GM21529 (cell line): ENCODE measurements around the gene RYR2.

Source experiments
- ATAC-seq: cut with Tn5 transposase; IDR thresholded peaks from one replicate; pipeline ENCODE4 v1.9.1; 2021; ENCODE audit not compliant: unreplicated experiment

The RYR2 gene

DNA sequence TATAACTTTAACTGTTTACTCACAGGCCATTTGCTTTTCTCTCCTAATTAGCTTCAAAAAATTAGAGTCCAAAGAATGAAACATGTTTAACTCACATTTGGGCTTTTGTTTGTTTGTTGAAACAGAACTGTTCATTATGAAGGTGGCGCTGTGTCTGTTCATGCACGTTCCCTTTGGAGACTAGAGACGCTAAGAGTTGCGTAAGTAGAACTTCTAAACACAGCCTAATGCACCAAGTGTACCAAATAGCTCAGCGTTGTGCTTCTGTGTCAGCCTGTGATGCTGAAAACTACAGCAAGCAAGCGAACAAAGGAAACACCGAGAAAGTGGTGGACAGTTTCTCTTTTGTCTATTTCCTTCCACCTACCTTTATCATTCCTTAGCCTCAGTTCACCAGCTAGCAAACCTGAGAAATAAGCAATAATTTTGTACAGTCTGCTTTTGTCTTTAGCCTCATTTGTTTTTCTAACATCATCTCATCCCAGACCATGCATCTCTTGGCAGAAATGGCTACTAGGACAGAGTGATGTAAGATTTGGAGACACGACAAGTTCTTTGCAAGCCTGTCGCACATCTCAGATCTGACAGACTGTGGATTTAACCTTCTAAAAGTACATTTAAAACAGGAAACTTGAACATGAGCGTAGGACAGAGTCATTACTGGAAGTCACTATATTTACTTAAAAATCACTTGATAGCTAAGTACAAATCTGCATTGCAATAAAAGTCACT lies 375.1 kb downstream of the RYR2 start:
- no peak for ATAC-seq

DNA sequence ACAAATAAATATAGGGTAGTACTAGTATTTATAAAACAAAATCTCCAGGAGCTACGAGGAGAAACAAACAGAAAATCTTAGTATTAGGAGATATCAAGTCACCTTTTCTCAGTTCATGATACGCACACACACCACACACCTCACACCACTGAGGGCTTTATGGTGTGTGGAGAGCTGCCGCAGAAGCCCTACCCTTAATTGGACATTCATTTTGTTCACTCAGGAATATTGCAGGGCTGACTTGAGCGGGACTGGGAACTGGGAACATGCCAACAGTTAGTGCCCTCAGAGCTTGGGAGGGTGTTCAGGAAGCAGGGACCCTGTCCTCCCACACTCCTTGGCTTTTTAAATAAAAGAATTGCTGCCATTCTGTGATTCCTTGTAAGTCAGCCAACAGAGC lies 386.8 kb downstream of the RYR2 start:
- no peak for ATAC-seq

DNA sequence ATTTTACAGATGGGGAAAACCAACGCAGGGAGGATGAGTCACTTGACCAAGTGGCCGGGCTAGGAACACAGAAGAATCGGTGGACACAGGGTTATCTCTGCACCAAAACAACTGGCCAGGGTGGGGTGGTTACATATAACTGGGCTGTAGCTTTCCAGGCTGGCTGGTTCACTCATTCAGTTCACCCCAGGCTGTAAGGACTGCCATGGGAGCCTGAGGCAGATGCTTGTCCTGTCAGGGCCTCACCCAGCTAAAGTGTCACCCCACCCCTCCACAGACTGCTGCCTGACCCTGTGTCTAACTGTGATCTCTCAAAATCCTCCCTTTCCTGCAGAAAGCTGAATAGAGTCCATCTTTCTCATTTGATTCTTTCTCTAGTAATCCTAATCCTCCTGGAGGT lies 387.3 kb downstream of the RYR2 start:
- no peak for ATAC-seq

DNA sequence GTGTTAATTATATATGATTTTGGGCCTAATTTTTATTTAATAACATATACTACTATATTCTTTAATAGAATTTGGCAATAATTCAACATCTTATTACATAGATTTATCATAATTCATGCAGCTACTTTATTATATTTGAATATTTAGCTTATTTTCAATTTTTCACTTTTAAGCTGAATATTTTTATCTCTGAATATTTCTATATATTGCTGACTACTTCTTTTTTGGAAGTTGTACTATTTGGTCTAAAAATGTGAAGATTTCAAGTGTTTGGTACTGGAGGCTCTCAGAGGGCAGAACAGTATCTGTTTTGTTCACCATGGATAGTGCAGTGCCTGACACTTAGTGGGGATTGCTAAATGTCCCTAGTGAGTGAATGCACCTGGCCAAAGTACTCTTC lies 389.5 kb downstream of the RYR2 start:
- no peak for ATAC-seq

DNA sequence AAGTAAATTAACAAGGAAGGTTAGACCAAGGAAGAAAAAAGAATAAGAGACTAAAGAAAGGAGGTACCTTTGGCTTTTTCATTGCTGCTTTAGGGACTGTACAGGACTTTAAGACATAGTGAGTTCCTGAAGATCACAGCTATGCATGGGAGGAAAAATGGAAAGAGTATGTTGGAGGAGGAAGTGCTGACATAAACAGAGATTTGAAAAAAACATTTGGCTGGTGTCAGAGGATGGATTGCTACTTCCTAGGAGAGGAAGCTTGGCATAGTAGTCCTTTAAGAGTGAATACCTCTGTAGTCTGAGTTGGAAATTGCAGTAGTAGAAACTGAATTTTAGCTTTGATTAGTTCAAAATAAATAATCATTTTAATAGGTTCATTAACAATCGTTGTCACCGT lies 398.4 kb downstream of the RYR2 start:
- ATAC-seq, result no peak

DNA sequence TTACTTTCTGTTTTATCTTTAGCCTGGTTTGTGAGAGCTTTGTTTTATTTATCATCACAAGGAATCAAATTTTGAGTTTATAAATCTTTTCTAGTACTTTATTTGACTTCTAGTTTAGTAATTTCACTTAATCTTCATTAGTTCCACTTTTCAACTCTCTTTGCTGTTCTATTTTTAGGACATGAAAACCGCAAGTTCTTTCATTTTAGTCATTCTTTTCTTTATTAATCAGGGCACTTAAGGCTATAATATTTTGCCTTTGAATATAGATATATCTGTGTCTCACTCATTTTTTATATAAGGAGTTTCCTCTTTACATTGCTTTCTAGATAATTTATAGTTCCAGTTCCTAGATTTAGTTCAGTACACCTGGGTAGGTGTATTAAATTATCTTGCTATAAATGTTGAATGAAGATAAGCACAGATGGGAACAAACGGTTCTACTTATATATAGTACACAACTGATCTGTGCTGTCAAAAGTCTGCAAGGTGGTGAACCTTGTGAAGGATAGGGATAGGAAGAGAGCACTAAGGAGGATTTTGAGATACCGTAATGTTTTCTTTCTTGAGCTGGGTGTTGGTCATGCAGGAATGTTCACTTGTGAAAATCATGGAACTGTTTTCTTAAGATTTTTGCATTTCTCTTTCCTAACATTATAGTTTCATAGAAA lies 402.3 kb downstream of the RYR2 start:
- no peak for ATAC-seq

DNA sequence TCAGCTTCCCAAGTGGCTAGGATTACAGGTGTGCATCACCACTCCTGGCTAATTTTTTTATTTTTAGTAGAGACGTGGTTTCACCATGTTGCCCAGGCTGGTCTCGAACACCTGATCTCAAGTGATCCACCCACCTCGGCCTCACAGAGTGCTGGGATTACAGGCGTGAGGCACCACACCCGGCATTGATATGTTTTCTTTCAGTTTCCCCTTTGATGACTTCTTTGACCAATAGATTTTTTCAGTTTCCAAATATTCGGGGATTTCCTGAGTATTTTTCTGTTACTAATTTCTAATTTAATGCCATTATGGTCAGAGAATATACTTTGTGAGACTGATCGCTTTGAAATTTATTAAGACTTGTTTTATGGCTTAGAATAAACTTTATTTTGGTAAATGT lies 406.1 kb downstream of the RYR2 start:
- ATAC-seq, result no peak

DNA sequence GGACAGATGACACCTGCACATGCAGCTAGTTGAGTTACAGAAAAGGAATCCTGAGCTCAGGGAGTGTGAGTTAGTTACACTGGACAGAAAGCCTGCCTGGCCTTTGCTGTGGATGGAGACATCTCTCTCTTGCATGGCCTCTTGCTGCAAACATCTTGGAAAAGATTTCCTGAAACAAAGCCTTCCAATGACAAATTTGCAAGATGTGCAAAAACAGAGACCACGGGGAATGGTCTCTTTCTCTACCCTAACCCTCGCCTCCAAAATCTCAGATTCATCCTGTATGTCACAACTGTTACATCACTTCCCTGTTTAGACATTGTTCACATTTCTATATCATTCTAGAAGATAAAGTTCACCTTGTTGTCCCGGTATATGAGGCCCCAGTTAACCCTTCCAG lies 415.6 kb downstream of the RYR2 start:
- no peak for ATAC-seq

DNA sequence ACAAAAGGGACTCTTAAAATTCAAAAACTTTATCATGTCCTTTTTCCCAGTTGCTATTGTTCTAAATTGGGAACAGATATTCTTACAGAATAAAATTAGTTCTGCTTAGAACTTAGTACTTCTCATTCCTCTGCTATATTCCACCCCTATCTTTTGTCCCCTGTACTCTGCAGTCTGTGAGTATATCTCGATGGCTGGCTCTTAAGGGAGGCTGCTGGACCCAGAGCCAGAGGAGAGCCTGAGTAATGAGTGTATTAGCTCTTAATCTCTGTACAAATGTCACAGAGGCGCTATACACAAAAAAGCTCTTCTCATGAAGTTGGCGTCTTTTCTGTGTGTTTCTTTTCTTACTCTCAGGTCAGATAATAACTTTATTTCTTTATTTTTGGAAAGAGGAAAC lies 425.3 kb downstream of the RYR2 start:
- no peak for ATAC-seq

DNA sequence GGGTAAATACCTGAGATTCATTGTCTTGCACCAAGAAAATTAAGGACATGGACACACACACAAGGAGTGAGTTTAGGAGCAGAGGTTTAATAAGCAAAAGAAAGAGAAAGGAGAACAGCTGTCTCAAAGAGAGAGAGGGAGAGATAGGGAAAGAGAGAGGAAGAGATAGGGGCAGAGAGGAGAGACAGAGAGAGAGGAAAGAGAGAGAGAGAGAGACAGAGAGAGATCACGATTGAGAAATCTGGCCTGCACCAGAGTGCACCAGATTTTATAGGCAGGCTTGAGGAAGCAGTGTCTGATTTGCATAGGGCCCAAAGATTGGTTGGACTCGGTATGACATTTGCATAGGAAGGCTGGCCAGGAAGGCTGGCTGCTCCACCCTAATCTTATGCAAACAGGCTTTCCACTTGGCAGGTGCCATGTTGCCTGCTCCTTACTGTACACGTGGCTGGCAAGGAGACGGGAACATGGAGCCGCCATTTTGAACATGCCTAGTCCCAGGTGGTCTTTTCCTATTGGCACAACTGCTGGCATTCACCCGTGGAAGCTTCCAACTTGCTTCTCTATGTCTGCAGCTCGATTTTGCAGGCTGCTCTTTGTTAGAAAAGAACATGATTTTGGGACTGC lies 428.8 kb downstream of the RYR2 start:
- no peak for ATAC-seq

DNA sequence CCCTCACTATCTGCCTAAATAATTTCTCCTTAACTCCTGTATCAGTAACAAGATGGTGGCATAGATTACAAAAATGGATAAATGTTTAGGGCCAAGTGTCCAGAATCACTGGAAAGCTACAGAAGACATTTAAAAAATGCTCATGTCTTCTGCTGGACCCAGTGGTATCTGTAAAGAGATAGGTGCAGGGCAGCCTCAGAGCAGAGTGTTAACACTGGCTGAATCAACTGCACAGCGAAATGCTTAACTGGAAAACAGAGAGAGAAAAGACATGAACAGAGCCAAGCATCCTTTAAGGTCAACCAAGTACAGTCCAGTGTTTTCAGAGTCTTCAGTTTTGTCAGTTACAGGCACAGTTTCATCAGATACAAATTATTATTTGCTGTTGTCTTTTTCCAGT lies 429.4 kb downstream of the RYR2 start:
- ATAC-seq, result no peak

DNA sequence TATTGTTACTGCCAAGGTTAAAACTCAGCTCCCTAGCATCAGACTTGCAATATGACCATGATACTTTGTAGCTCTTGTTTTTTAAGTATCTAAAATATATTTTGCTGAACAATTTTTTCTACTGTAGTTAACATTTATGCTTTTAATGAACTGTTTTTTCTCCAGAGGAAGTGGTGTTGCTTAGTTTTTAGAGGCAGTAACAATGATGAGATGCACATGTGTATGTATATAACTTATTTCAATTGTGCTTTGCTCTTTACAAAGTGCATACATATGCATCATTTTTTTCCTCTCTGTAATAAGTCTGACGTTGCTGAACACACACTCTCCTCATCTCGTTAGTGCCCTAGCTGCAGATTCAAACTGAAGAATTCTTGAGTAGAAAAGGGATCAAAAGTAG lies 430.0 kb downstream of the RYR2 start:
- ATAC-seq, result no peak

DNA sequence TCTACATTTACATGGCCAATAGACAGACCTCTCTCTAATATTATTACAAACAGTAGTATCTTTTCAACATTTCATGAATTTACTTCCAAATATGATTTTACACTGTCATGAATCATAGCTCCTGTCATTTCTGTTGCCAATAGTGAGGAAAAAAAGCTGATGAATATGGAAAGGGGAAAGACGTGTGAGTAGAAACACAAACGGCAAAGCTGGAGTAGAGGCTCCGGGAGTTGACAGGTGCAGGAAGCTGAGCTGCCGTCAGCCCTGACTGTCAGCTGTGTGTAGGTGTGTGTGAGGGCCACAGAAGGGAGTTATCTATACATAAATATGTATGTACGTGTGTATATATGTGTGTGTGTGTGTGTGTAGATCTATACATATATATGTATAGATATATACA lies 431.9 kb downstream of the RYR2 start:
- ATAC-seq, result no peak

DNA sequence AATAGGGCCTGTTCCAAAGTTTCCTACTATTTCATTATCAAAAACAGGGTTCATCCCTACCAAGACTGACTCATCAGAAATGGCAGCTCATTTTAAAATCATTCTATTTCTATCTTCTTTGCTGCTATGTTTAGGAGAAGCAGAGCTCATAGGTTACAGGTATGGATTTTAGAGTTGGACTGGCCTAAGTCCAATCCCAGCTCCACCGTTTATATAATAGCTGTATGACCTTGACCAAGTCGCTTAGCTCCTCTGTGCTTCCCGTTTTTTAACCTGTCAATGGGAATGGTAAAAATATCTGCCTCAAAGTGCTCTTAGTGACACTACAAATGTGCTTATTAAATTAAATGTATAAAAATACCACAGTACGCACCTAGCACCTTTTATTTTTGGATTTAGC lies 436.1 kb downstream of the RYR2 start:
- ATAC-seq, result no peak

DNA sequence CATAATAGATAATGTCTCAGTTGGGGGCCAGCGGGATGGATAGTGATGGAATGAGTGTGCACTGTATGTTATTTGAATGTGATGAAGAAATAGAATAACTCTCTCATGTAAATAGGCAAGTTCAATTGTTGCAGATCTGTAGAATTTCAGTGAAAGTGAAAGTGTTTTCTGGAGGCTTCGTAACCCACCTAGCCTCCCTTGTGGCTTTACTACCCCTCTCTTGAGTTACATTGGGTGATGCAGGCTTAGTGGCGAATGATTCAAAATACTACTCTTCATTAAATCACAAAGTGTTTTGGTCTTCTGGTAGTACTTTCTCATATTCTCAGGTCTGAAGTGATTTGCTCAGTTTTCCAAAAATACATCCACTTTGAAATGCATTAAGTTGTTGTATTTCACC lies 436.9 kb downstream of the RYR2 start:
- no peak for ATAC-seq

DNA sequence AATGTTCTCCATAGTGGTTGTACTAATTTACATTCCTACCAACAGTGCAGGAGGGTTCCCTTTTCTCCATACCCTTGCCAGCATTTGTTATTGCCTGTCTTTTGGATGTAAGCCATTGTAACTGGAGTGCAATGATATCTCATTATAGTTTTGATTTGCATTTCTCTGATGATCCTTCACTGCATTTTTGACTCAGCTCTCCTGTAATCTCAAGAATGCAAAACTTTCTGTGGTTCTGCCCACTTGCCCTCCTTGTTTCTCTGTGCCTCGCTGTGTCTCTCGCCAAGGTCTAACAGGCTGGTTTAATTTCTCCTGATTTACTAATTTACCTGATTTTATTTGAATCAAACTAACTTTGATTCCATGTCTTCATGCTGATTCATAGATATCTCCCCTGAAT lies 440.8 kb downstream of the RYR2 start:
- ATAC-seq, result no peak

DNA sequence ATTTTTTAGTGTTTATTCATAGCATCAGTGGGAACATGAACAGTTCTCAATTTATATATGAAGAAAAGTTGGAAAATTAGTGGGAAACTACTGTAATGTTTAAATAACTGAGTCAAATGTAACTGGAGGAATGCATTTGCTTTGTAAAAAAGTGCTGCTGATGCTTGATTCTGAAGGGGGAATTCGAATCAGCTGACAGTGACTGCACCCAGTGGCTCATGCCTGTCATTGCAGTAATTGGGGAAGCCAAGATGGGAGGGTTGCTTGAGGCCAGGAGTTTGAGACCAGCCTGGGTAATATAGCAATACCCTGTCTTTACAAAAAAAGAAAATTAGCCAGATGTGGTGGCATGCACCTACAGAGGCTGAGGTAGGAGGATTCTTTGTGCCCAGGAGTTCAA lies 450.4 kb downstream of the RYR2 start:
- peak; percentile 58 for ATAC-seq

DNA sequence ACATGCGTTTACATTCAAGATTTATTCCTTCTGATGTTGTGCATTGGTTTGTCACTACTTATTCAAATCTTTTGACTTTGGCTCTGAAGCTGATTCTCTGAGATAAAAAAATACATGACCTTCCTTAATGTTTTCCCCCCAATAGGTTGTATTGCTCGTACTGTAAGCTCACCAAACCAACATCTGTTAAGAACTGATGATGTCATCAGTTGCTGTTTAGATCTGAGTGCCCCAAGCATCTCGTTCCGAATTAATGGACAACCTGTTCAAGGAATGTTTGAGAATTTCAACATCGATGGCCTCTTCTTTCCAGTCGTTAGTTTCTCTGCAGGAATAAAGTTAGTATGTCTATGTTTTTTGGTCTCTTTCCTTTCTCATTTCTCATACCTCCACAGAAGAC lies 458.6 kb downstream of the RYR2 start:
- no peak for ATAC-seq

DNA sequence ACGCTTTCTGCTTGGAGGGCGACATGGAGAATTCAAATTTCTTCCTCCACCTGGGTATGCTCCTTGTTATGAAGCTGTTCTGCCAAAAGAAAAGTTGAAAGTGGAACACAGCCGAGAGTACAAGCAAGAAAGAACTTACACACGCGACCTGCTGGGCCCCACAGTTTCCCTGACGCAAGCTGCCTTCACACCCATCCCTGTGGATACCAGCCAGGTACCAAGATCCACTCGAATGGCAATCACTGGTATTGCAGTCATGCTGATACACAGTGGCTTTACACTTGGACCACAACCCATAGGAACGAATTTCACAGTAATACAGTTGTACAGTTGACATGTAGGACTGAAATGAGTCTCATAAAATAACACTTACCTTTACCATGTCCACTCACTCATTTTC lies 461.3 kb downstream of the RYR2 start:
- ATAC-seq, result no peak

DNA sequence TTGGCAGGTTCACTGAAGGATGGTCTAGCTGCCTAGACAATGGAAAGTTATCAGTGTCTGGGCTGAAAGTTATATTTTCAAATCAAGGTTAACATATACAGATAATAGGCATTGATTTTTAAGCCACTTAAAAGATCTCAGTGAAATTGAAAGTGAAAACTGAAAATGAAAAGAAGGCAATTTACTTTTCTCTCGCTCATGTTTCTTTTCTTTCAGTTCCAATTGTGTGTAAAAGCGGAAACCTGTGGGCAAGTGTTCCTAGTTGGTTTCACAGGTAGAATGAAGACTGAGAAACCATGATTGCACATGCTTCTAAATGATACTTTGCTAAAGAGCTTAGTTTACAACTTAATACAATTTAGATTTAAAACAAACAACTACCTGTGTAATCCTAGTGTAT lies 465.0 kb downstream of the RYR2 start:
- peak; percentile 91 for ATAC-seq

DNA sequence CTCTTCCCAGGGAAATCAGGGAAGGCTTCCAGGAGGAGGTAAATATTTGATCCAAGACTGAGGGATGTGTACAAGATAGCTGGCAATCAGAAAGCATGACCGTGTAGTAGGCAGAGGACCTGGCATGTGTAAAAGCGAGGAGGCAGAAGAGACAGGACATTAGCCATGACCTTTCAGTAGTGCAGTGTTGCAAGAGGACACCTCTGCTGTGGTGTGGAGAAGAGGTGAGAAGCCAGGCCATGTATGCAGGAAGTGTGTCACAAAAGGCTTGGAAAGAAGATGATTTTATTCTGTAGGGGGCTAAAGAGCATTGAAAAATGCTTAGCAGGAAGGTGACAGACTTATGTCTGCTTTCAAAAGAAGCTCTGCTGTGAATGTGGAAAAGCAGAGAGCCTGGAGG lies 467.8 kb downstream of the RYR2 start:
- no peak for ATAC-seq

DNA sequence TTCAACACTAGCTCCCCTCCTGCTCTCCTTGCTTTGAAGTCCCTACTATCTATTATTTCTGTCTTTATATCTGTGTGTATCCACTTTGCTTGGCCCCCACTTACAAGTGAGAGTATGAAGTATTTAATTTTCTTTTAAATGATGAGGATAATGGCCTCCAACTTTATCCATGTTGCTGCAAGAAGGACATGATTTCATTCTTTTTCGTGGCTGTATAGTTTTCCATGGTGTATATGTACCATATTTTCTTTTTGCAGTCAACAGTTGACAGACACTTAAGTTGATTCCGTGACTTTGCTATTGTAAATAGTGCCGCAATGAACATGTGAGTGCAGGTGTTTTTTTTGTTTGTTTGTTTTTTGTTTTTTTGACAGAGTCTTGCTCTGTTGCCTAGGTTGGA lies 483.1 kb downstream of the RYR2 start:
- no peak for ATAC-seq

DNA sequence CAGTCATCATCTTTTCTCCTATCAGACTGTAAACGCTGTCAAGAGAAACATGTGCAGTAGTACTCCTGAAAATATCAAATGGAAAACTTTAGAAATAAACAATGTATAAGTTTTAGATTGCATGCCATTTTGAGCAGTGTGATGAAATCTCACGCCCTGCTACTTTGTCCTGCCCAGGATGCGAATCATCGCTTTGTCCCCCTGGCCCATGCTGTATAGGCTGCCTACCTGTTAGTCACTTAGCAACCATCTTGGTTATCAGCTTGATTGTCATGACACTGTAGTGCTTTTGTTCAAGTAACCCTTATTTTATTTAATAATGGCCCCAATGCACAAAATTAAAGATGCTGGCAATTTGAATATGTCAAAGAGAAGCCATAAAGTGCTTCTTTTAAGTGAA lies 485.8 kb downstream of the RYR2 start:
- ATAC-seq, result no peak
